ENCODE data around the gene C1QC.

C1QC gene

DNA sequence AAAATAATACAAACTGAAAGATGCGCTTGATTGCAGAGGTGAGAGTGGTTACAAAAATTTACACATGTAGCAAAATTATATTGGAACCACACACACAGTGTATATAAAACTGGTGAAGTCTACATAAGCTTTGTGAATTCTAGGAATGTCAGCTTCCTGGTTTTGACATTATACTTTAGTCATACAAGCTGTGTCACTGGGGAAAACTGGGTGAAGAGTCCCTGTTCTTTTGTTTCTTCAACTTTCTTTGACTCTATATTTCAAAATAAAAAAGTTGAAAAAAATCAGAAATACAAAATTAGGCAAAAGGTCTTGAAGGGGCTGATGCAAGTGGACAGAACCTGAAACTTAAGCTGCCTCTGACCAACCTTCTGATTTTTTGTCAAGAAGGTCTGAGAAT is 3.0 kb downstream of the C1QC start:
- no peak overlapping the region for H3K4me3 ChIP-seq (ENCODE audit: low read depth, low read length)
- H3K4me1 ChIP-seq: no peaks in the 10 kb centered on the region
- no peaks in the 10 kb centered on the region for H3K27me3 ChIP-seq
- H3K36me3 ChIP-seq: no peaks in the 10 kb centered on the region
- no peak for DNase-seq
- no peaks in the 10 kb centered on the region for H3K9me3 ChIP-seq
- no peak for TF ChIP-seq CTCF (IDR thresholded peaks at IDR 0.05; ENCODE audit: low read depth, low read length)

DNA sequence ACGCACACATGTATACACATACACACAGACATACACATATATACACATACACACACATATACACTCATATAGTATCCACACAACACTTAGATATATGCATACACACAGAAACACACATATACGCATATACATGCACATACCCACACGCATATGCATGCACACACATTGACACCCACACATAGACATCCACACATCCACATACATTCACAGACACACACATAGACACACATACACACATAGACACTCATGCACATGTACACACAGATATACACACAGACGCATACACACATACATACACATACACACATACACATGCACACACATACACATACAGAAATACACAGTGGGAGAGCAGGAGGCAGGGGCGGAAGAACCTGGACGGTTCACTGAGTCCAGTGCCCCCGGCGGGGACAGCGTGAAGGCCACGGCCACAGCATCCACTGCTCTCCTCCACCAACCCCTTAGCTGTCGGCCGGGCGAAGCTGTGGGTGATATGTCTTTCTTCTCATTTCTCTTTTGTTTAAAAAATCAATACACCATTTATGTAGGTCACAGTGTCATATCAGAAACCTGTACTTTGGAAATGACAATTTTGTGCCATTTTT is 6.8 kb downstream of the C1QC start:
- H3K4me1 ChIP-seq: peaks cover 4% of the 10 kb centered on the region; the same call in 1 of the 2 replicates
- H3K36me3 ChIP-seq: no peaks in the 10 kb centered on the region
- H3K4me3 ChIP-seq (ENCODE audit: low read depth, low read length): no peak overlapping the region
- H3K27me3 ChIP-seq: no peaks in the 10 kb centered on the region
- no peak for TF ChIP-seq CTCF (IDR thresholded peaks at IDR 0.05; ENCODE audit: low read depth, low read length)
- no peak for DNase-seq
- no peaks in the 10 kb centered on the region for H3K9me3 ChIP-seq

- Histone ChIP-seq H3K4me1 (peaks cover 4% of the 10 kb centered on the region; the same call in 1 of the 2 replicates), H3K27me3 (no peaks in the 10 kb centered on the region), H3K9me3 (no peaks in the 10 kb centered on the region), H3K4me3 (ENCODE audit: low read depth, low read length) (no peak overlapping the region), H3K36me3 (no peaks in the 10 kb centered on the region)
- no peak for DNase-seq
- no peak for TF ChIP-seq CTCF (IDR thresholded peaks at IDR 0.05; ENCODE audit: low read depth, low read length)
Measured at GRCh38 chr1:22651941-22652856, 8.8 kb downstream of the C1QC start.

GRCh38 chr1:22652881-22653316 is 9.5 kb downstream of the C1QC start, which contains the start of gene C1QB:
Gene C1QB, plus strand, starts transcription at chr1:22653236. Its CDS starts 6,227 bp downstream, at chr1:22659463.
- H3K4me3 ChIP-seq (ENCODE audit: low read depth, low read length): no peak within 1 kb of the TSS
- H3K36me3 ChIP-seq: no peaks in the 10 kb centered on the region
- no peaks in the 10 kb centered on the region for H3K27me3 ChIP-seq
- H3K4me1 ChIP-seq: peaks cover 4% of the 10 kb centered on the region; the same call in 1 of the 2 replicates
- no peaks in the 10 kb centered on the region for H3K9me3 ChIP-seq
- DNase-seq: no peak
- no peak for TF ChIP-seq CTCF (IDR thresholded peaks at IDR 0.05; ENCODE audit: low read depth, low read length)

- TF ChIP-seq CTCF (IDR thresholded peaks at IDR 0.05; ENCODE audit: low read depth, low read length): 0 out of 2 replicates have a peak, but pooled peaks have one; percentile 6
- DNase-seq: no peak
- H3K27me3 ChIP-seq: no peaks in the 10 kb centered on the region
Measured at GRCh38 chr1:22654692-22655091, 11.3 kb downstream of the C1QC start.

More at GRCh38 chr1:22654692-22655091, 11.3 kb downstream of the C1QC start:
- Histone ChIP-seq H3K4me1 (peaks cover 4% of the 10 kb centered on the region; the same call in 1 of the 2 replicates), H3K4me3 (ENCODE audit: low read depth, low read length) (no peak overlapping the region), H3K9me3 (no peaks in the 10 kb centered on the region), H3K36me3 (no peaks in the 10 kb centered on the region)
